Kidney (tissue), 14 donors: Measurements from ENCODE around the gene ADAMTS17. TPM values are rescaled to one million over a fixed set of nuclear protein-coding genes. Genes with fewer than 3 reads are reported as not detected.

Experiments used
- DNase-seq, 5 donors: peaks; one replicate each; pipeline ENCODE4 v3.0.0-alpha.2; 2013 to 2020
- FAIRE-seq: peaks from 2 replicates; lab custom pipeline; 2012; peaks lifted over from hg19 to GRCh38; lab: Jason Lieb, UNC
- H3K27ac ChIP-seq, 2 donors: one replicate each; pipeline ENCODE4 v1.7.0; 2013; ENCODE audit warnings: low read depth in 2 of 2, low read length in 2 of 2, inconsistent platforms in 1 of 2
- H3K27me3 ChIP-seq: one replicate; pipeline ENCODE4 v1.7.1; 2013; ENCODE audit warnings: low read length, inconsistent platforms; ENCODE audit not compliant: control insufficient read depth, insufficient read depth
- H3K36me3 ChIP-seq, 3 donors: one replicate each; pipeline versions ENCODE4 v1.7.0 to v1.7.1; 2013; ENCODE audit warnings: low read length in 3 of 3, control low read depth in 1 of 3, inconsistent platforms in 1 of 3; ENCODE audit not compliant: insufficient read depth in 3 of 3, control insufficient read depth in 2 of 3
- H3K4me1 ChIP-seq, 3 donors: one replicate each; pipeline versions ENCODE4 v1.7.0 to v1.7.1; 2013; ENCODE audit warnings: low read length in 3 of 3, inconsistent platforms in 1 of 3, low read depth in 1 of 3; ENCODE audit not compliant: control insufficient read depth in 2 of 3, insufficient read depth in 2 of 3
- H3K4me3 ChIP-seq, 3 donors: one replicate each; pipeline versions ENCODE4 v1.7.0 to v1.8.1; 2013; ENCODE audit warnings: low read length in 3 of 3, control low read depth in 1 of 3, inconsistent platforms in 1 of 3
- H3K9ac ChIP-seq, 3 donors: one replicate each; pipeline versions ENCODE4 v1.7.0 to v1.7.1; 2013; ENCODE audit warnings: low read length in 3 of 3, control low read depth in 1 of 3, inconsistent platforms in 1 of 3
- H3K9me3 ChIP-seq, 3 donors: one replicate each; pipeline versions ENCODE4 v1.7.0 to v1.7.1; 2013; ENCODE audit warnings: low read length in 3 of 3, control low read depth in 1 of 3, inconsistent platforms in 1 of 3; ENCODE audit not compliant: control insufficient read depth in 2 of 3, insufficient read depth in 1 of 3
- intact Hi-C: fragments of 100-400 bp; cut with DNase I; formaldehyde crosslinking; loops from one replicate; pipeline ENCODE4 v1.11.1; 2022
- polyA plus RNA-seq: library from polyadenylated mRNA; stranded (reverse); fragments of 350-450 nt; fragmentation: Illumina TruSeq; extraction: RNeasy Lipid Tissue Mini Kit (QIAGEN cat#74804); gene quantifications from one replicate; pipeline ENCODE4 v1.2.3, GENCODE V29; 2014; ENCODE audit warnings: low read depth, low replicate concordance; ENCODE audit not compliant: insufficient read depth
- total RNA-seq: library from RNA; stranded (reverse); fragmentation: NEBNext Ultra II Directional; extraction: Animal tissue kit (Norgen Biotek cat#: 25700); gene quantifications from one replicate; pipeline ENCODE4 v1.2.1, GENCODE V29; 2021
- TF ChIP-seq, protein P1 (sequence below): IDR thresholded peaks from 3 replicates; pipeline ENCODE4 v1.5.1; 2012; ENCODE audit warnings: mild to moderate bottlenecking, moderate library complexity, borderline replicate concordance; ENCODE audit not compliant: insufficient read depth; ENCODE audit errors: extremely low read depth
- donor health status: control.
- donor health status: control.
- donor health status: control.
- donor health status: control.
- donor health status: control.
- donor health status: DM: yes; HTN: yes; CAD: no.
- donor health status: Normal renal cell carcinoma (clear cell type).

Gene ADAMTS17
- total and polyA plus RNA-seq, 2 donors from 2014 or later = 1.7 to 2.2 TPM

DNA sequence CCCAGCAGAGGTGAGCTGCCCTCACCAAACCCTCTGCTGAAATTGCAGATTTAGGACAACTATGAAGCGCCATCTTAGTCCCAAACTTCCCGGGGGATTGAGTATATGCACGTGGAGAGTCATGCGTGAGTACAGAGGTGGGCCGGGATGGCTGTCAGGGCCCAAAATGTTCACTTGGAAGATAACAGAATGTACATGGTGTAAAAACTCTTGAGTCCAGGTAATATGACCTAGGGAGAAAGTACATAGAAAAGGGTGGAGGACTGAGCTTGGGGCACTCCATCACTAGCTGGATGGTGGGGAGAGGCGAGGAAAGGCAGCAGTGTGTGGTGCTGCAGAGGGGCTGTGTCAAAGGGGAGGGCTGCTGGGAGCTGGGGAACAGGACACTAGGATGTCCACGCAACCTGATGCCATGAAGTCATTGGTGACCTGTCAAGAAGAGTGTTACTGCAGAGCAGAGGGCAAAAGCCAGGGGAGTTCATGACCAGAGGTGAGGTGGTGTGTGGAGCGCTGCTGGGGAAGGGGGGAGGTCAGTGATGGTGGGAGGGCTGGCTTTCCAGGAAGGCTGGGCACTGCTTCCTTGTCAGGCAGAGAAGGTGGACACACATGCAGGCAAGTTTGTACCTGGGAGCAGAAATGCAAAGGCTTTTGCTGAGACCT is 372.4 kb downstream of the ADAMTS17 start:
- no peaks in the 10 kb centered on the region for H3K4me1 ChIP-seq
- no peak overlapping the region for H3K9ac ChIP-seq
- intact Hi-C loops = no loop called here
- no peak for FAIRE-seq
- DNase-seq = no peak
- TF ChIP-seq, protein P1, sequence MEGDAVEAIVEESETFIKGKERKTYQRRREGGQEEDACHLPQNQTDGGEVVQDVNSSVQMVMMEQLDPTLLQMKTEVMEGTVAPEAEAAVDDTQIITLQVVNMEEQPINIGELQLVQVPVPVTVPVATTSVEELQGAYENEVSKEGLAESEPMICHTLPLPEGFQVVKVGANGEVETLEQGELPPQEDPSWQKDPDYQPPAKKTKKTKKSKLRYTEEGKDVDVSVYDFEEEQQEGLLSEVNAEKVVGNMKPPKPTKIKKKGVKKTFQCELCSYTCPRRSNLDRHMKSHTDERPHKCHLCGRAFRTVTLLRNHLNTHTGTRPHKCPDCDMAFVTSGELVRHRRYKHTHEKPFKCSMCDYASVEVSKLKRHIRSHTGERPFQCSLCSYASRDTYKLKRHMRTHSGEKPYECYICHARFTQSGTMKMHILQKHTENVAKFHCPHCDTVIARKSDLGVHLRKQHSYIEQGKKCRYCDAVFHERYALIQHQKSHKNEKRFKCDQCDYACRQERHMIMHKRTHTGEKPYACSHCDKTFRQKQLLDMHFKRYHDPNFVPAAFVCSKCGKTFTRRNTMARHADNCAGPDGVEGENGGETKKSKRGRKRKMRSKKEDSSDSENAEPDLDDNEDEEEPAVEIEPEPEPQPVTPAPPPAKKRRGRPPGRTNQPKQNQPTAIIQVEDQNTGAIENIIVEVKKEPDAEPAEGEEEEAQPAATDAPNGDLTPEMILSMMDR = no peak
- H3K9me3 ChIP-seq = no peaks in the 10 kb centered on the region
- no peak overlapping the region for H3K27ac ChIP-seq
- no peaks in the 10 kb centered on the region for H3K36me3 ChIP-seq
- H3K4me3 ChIP-seq = no peak overlapping the region
- H3K27me3 ChIP-seq = no peaks in the 10 kb centered on the region

DNA sequence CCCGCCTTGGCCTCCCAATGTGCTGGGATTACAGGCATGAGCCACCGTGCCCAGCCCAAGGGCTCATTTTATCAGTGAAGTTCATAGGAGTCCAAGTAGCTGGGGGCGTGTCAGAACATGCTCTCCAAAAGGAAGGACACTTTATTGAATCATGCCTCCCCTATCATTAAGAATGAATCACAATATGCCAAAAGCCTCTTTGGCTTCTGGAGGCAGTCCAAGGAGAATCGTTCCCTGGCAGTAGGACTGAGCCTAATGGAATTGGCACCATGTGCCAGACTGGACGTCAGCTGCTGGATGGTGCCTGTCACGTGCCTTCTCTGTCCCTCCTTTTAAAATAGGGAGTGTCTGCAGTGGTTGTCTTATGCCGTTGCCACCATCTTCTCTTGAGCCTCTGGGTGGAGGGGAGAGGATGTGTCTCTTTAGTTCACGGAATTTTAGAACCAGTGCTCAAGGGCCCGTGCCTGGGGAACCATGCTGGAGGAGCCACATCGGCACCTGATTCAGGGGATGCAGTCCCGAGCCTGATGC is 373.9 kb downstream of the ADAMTS17 start:
- no peaks in the 10 kb centered on the region for H3K9me3 ChIP-seq
- intact Hi-C loops = no loop called here
- H3K36me3 ChIP-seq = no peaks in the 10 kb centered on the region
- H3K4me1 ChIP-seq = no peaks in the 10 kb centered on the region
- FAIRE-seq = no peak
- no peak overlapping the region for H3K4me3 ChIP-seq
- H3K27me3 ChIP-seq = no peaks in the 10 kb centered on the region
- H3K9ac ChIP-seq = no peak overlapping the region
- DNase-seq = no peak
- no peak overlapping the region for H3K27ac ChIP-seq
- TF ChIP-seq, protein P1 = no peak

DNA sequence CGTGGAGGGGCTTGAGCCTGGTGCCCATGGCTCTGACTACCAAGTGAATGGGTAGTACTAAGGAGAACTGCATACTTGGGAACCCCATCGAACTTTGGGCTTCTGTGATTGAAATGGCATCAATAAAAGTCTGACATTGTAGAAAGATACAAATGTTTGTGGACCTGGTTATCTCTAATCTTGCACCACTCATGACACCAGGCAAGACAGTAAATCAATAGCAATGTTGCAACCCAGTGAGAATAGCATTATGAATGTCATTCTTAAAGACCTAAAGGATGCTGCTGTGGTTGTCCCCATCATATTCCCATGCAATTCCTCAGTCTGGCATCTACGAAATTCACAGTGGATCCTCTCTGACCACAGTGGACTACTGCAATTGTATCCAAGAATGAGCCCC is 375.0 kb downstream of the ADAMTS17 start:
- H3K4me3 ChIP-seq = no peak overlapping the region
- no peaks in the 10 kb centered on the region for H3K9me3 ChIP-seq
- H3K9ac ChIP-seq = no peak overlapping the region
- H3K27ac ChIP-seq = no peak overlapping the region
- TF ChIP-seq, protein P1 = no peak
- H3K36me3 ChIP-seq = no peaks in the 10 kb centered on the region
- DNase-seq (no peak), FAIRE-seq (no peak)
- no peaks in the 10 kb centered on the region for H3K27me3 ChIP-seq
- intact Hi-C loops = no loop called here
- no peaks in the 10 kb centered on the region for H3K4me1 ChIP-seq

DNA sequence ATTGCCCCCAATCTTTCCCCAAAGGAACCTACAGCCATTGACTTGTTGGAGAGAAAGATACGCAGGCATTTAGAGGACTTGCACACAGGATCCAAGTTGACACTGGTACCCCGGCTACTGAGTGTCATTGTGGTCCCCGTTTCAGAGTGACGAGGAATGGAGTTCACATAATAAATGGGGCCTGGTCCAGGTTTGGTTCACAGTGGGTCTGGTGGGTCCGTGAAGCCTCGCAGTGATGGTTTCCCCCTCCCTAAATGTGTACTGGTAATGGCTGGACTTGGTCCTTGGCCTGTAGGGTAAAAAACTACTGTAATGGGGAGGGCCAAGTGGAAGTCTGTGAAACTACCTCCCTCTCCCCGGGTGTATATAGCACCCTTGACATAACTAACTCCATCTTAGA is 376.4 kb downstream of the ADAMTS17 start:
- no peaks in the 10 kb centered on the region for H3K36me3 ChIP-seq
- no peak overlapping the region for H3K4me3 ChIP-seq
- H3K4me1 ChIP-seq = no peaks in the 10 kb centered on the region
- no peak for FAIRE-seq
- TF ChIP-seq, protein P1 = no peak
- DNase-seq = peak in 1 of 5 donors; percentile 5
- no peaks in the 10 kb centered on the region for H3K9me3 ChIP-seq
- intact Hi-C loops = no loop called here
- H3K9ac ChIP-seq = no peak overlapping the region
- no peak overlapping the region for H3K27ac ChIP-seq
- no peaks in the 10 kb centered on the region for H3K27me3 ChIP-seq
